ENCODE measurements around the gene CFAP65. TPM values are rescaled to one million over a fixed set of nuclear protein-coding genes. Genes with fewer than 3 reads are reported as not detected.
A peak's percentile ranks its signal among the peaks of the same experiment; 100 is the strongest.

Gene CFAP65, protein sequence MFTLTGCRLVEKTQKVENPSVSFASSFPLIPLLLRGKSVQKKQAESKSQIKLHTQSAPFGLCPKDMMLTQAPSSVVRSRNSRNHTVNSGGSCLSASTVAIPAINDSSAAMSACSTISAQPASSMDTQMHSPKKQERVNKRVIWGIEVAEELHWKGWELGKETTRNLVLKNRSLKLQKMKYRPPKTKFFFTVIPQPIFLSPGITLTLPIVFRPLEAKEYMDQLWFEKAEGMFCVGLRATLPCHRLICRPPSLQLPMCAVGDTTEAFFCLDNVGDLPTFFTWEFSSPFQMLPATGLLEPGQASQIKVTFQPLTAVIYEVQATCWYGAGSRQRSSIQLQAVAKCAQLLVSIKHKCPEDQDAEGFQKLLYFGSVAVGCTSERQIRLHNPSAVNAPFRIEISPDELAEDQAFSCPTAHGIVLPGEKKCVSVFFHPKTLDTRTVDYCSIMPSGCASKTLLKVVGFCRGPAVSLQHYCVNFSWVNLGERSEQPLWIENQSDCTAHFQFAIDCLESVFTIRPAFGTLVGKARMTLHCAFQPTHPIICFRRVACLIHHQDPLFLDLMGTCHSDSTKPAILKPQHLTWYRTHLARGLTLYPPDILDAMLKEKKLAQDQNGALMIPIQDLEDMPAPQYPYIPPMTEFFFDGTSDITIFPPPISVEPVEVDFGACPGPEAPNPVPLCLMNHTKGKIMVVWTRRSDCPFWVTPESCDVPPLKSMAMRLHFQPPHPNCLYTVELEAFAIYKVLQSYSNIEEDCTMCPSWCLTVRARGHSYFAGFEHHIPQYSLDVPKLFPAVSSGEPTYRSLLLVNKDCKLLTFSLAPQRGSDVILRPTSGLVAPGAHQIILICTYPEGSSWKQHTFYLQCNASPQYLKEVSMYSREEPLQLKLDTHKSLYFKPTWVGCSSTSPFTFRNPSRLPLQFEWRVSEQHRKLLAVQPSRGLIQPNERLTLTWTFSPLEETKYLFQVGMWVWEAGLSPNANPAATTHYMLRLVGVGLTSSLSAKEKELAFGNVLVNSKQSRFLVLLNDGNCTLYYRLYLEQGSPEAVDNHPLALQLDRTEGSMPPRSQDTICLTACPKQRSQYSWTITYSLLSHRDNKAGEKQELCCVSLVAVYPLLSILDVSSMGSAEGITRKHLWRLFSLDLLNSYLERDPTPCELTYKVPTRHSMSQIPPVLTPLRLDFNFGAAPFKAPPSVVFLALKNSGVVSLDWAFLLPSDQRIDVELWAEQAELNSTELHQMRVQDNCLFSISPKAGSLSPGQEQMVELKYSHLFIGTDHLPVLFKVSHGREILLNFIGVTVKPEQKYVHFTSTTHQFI (N-terminal part only)
- polyA plus RNA-seq (ENCODE audit: insufficient read length in 4 of 4) = under 1 TPM; 0.24 to 0.73 (median 0.34) TPM

DNA sequence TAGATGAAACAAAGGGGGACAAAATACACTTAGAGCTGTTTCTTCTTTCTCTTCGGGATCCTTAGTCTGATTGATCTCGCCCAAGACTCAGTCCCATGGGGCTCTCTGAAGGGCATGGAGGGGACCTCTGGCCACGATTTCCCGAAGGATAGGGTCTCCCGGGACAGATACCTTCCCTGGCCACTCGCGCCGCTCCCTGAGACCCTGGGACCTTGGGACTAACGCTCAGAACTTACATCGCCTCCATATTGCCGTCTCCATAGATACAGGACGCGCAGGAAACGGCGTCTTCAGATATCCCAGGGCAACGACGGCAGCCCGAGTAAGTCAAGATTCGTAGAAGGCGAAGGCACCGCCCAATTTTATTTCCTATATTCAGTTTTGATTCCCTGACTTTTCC lies at the start of gene CFAP65:
TSS of gene CFAP65 (minus strand) at position 265 of the 400 bp plus-strand sequence. CDS start 2,468 bp downstream, outside the sequence.
- DNase-seq (ENCODE audit: low read depth in 4 of 4, low spot score in 2 of 4) = no peak

GRCh38 chr2:219090436-219091299 lies 49.4 kb upstream of the CFAP65 start:
- no peak for DNase-seq (ENCODE audit: low read depth in 4 of 4, low spot score in 2 of 4)

- no peak for DNase-seq (ENCODE audit: low read depth in 4 of 4, low spot score in 2 of 4)
Measured at GRCh38 chr2:219089330-219089729, 48.0 kb upstream of the CFAP65 start.

GRCh38 chr2:219087848-219088247 lies 46.5 kb upstream of the CFAP65 start:
- DNase-seq (ENCODE audit: low read depth in 4 of 4, low spot score in 2 of 4) = no peak

GRCh38 chr2:219087361-219087760 lies 46.0 kb upstream of the CFAP65 start:
- DNase-seq (ENCODE audit: low read depth in 4 of 4, low spot score in 2 of 4) = no peak

- DNase-seq (ENCODE audit: low read depth in 4 of 4, low spot score in 2 of 4) = no peak
Measured at GRCh38 chr2:219086196-219086595, 44.9 kb upstream of the CFAP65 start.

DNA sequence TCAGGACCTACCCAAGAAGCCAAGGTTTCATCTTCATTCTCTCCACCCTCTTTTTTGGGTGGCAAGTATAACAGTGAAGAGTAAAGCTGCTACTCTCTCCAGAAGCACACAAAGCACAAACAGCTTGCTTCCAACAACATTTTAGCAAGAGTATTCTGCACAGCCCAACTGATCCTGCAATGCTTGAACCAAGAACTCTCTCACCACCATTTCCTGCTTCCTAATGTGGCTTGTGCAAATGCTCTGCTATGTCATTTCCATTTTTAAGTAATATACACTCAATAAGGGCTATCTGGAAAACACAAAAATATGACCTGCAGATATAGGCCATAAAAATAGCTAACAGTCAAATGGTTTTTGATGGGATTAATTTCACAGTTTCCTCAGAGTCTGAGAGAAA lies 43.5 kb upstream of the CFAP65 start:
- no peak for DNase-seq (ENCODE audit: low read depth in 4 of 4, low spot score in 2 of 4)

GRCh38 chr2:219082332-219082958 lies 41.1 kb upstream of the CFAP65 start:
- DNase-seq (ENCODE audit: low read depth in 4 of 4, low spot score in 2 of 4) = no peak

DNA sequence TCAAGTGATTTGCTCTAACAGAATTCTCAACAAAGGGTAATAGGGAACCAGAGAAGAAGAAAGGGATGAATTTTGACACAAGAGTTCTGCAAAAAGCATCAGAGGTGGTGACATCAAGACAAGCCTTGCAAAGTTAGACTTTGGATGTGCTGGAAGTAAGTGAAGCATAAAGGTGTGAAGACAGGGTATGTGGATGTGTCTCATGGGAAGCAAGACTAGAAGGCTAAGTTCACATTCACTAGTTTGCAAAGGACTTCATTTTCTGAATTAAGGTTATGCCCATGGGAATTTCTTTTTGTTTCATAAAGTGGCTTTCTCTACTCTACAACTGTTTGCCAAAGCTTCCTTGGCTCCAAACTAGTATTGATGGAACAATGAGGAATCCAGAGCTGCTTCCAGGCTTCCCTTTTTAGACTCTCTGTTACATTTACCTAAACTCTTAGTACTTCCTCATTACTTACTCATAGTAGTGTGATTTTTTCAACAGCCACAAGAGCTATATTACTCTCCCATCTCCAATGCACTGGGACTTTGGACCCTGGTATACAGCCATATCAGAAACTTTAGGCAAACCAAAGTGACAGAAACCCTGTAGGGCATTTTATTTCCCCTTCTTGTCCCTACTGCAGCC lies 40.5 kb upstream of the CFAP65 start:
- DNase-seq (ENCODE audit: low read depth in 4 of 4, low spot score in 2 of 4) = no peak

GRCh38 chr2:219081096-219081495 lies 39.8 kb upstream of the CFAP65 start:
- no peak for DNase-seq (ENCODE audit: low read depth in 4 of 4, low spot score in 2 of 4)

- DNase-seq (ENCODE audit: low read depth in 4 of 4, low spot score in 2 of 4) = no peak
Measured at GRCh38 chr2:219079417-219079816, 38.1 kb upstream of the CFAP65 start.

DNA sequence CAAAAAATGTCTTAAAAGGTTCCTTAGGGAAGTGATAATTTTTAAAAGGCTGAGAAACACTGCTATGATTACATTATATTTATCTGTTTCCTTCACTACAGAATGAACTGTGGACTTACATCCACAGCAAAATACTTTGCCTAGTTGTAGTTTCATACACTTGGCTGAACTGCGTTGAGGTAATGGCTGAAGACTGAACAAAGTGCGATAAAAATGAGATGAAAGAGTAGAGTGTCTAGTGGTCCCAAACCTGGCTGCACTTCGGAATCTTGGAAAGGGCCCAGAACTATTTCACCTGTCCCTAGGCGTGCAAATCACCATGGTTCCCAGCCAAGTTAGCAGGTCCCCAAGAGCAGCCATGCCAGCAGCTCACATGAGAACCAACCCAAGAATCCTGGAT lies 37.6 kb upstream of the CFAP65 start:
- no peak for DNase-seq (ENCODE audit: low read depth in 4 of 4, low spot score in 2 of 4)

- no peak for DNase-seq (ENCODE audit: low read depth in 4 of 4, low spot score in 2 of 4)
Measured at GRCh38 chr2:219078126-219078525, 36.8 kb upstream of the CFAP65 start.

DNA sequence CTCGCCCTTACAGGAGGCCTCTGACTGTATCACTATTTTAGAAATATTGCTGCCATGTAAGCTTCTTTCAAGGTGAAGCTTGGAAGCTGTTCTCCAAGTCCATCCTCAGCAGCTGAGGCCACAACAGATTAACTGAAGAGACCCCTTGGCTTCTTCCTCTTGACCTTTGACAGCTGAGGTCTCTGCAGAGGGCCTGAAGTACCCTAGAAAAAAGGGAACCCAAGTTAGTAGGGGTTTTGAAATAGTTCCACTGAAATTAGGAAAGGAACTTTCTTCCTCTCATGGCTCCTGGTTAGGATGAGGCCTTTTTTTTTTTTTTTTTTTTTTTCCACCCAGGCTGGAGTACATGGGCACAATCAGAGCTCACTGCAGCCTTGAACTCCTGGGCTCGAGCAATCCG lies 34.9 kb upstream of the CFAP65 start:
- DNase-seq (ENCODE audit: low read depth in 4 of 4, low spot score in 2 of 4) = no peak

- DNase-seq (ENCODE audit: low read depth in 4 of 4, low spot score in 2 of 4) = peak in 2 of 4 donors; percentile 51 to 55
Measured at GRCh38 chr2:219073413-219074129, 32.3 kb upstream of the CFAP65 start.

GRCh38 chr2:219072741-219073250 lies 31.5 kb upstream of the CFAP65 start:
- DNase-seq (ENCODE audit: low read depth in 4 of 4, low spot score in 2 of 4) = no peak

GRCh38 chr2:219071131-219071816 lies 30.0 kb upstream of the CFAP65 start:
- DNase-seq (ENCODE audit: low read depth in 4 of 4, low spot score in 2 of 4) = no peak

All from left renal cortex interstitium (tissue), 4 donors.